ENCODE results near the gene AHR.
"Not testable (repeated sequence)": the region's sequence is repeated elsewhere in the genome, so short reads cannot be mapped to it uniquely, and the experiment has no call there.

The AHR gene

GRCh38 chr7:17339139-17339538 lies 40.7 kb downstream of the AHR start:
- TF ChIP-seq, protein P1, sequence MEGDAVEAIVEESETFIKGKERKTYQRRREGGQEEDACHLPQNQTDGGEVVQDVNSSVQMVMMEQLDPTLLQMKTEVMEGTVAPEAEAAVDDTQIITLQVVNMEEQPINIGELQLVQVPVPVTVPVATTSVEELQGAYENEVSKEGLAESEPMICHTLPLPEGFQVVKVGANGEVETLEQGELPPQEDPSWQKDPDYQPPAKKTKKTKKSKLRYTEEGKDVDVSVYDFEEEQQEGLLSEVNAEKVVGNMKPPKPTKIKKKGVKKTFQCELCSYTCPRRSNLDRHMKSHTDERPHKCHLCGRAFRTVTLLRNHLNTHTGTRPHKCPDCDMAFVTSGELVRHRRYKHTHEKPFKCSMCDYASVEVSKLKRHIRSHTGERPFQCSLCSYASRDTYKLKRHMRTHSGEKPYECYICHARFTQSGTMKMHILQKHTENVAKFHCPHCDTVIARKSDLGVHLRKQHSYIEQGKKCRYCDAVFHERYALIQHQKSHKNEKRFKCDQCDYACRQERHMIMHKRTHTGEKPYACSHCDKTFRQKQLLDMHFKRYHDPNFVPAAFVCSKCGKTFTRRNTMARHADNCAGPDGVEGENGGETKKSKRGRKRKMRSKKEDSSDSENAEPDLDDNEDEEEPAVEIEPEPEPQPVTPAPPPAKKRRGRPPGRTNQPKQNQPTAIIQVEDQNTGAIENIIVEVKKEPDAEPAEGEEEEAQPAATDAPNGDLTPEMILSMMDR (IDR thresholded peaks at IDR 0.05), result no peak
- TF ChIP-seq ZFX (IDR thresholded peaks at IDR 0.05; ENCODE audit: borderline replicate concordance), result no peak
- no peak overlapping the region for H3K27ac ChIP-seq

DNA sequence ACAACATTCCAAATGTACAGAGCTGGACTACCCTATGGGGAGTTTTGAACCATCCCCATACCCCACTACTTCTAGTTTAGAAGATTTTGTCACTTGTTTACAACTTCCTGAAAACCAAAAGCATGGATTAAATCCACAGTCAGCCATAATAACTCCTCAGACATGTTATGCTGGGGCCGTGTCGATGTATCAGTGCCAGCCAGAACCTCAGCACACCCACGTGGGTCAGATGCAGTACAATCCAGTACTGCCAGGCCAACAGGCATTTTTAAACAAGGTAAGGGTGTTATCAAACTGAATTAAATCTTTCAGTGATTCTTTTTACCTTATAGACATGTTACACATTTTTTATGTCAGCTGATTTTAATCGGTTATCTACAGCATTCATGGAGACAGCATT lies 41.5 kb downstream of the AHR start:
- H3K27ac ChIP-seq, result no peak overlapping the region
- TF ChIP-seq ZFX (IDR thresholded peaks at IDR 0.05; ENCODE audit: borderline replicate concordance), result no peak
- TF ChIP-seq, protein P1 (IDR thresholded peaks at IDR 0.05), result no peak

DNA sequence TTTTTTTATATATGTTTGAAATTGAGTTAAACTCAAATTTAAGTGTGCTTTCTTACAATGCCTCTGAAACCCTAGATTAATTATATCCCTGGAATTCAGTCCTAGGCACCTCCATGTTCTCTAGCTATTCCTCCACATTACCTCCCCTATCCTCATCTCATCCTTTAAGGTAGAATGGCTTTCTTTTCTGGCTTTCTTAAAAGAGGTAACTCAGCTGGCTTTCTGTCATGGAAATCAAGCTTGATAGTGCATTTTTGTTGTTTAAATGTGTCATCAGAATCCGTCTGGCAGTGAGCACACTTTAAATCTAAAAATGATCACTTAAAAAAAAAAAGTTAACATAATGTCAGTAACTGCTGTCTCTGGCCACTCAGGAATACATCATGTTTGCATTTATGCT lies 42.2 kb downstream of the AHR start:
- TF ChIP-seq ZFX (IDR thresholded peaks at IDR 0.05; ENCODE audit: borderline replicate concordance), result no peak
- TF ChIP-seq, protein P1 (IDR thresholded peaks at IDR 0.05), result no peak
- H3K27ac ChIP-seq, result no peak overlapping the region

DNA sequence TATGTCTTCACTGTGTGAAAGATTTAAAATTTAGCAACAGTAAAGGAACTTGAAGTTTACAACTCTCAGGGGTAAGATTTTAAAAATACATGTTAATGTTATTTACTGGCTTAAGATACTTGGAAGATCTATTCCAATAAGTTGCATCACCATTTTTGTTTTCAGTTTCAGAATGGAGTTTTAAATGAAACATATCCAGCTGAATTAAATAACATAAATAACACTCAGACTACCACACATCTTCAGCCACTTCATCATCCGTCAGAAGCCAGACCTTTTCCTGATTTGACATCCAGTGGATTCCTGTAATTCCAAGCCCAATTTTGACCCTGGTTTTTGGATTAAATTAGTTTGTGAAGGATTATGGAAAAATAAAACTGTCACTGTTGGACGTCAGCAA lies 44.3 kb downstream of the AHR start:
- no peak for TF ChIP-seq ZFX (IDR thresholded peaks at IDR 0.05; ENCODE audit: borderline replicate concordance)
- TF ChIP-seq, protein P1 (IDR thresholded peaks at IDR 0.05), result no peak
- H3K27ac ChIP-seq, result no peak overlapping the region

DNA sequence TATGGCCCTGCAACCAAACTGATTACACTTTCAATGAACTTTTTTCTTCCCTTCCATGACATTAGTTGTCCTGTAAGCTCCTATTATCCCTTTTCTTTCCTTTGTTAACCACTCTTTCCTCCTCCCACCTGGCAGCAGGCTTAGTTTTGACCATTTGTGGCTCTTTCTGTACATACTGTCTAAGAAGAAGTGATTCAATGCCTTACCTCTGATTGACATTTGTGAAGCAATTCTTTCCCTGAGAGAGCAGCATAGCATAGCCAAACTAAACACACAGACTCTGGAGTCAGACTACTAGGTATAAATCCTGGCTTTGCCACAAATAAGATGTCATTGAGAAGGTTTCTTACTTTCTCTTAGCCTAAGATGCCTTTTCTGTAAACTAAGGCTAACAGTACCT lies 48.9 kb downstream of the AHR start:
- no peak overlapping the region for H3K27ac ChIP-seq
- no peak for TF ChIP-seq ZFX (IDR thresholded peaks at IDR 0.05; ENCODE audit: borderline replicate concordance)
- TF ChIP-seq, protein P1 (IDR thresholded peaks at IDR 0.05), result no peak

DNA sequence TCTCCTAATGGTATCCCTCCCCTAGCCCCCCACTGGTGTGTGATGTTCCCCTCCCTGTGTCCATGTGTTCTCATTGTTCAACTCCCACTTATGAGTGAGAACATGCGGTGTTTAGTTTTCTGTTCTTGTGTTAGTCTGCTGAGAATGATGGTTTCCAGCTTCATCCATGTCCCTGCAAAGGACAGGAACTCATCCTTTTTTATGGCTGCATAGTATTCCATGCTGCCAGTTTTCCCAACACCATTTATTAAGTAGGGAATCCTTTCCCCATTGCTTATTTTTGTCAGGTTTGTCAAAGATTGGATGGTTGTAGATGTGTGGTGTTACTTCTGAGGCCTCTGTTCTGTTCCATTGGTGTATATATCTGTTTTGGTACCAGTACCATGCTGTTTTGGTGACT lies 50.5 kb downstream of the AHR start:
- H3K27ac ChIP-seq, result not testable (repeated sequence)

DNA sequence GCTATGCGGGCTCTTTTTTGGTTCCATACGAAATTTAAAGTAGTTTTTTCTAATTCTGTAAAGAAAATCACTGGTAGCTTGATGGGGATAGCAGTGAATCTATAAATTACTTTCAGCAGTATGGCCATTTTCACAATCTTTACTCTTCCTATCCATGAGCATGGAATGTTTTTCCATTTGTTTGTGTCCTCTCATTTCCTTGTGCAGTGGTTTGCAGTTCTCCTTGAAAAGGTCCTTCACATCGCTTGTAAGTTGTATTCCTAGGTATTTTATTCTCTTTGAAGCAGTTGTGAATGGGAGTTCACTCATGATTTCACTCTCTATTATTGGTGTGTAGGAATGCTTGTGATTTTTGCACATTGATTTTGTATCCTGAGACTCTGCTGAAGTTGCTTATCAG lies 51.9 kb downstream of the AHR start:
- not testable (repeated sequence) for H3K27ac ChIP-seq

- not testable (repeated sequence) for H3K27ac ChIP-seq
Measured at GRCh38 chr7:17353650-17354419, 55.4 kb downstream of the AHR start.

- H3K27ac ChIP-seq, result no peak overlapping the region
- TF ChIP-seq, protein P1 (IDR thresholded peaks at IDR 0.05), result no peak
- TF ChIP-seq ZFX (IDR thresholded peaks at IDR 0.05; ENCODE audit: borderline replicate concordance), result no peak
Measured at GRCh38 chr7:17354473-17354872, 56.0 kb downstream of the AHR start.

Measured in 22Rv1 (cell line).